ENCODE measurements around the gene NIPBL. TPM values are rescaled to one million over a fixed set of nuclear protein-coding genes. Genes with fewer than 3 reads are reported as not detected.

The NIPBL gene
- total RNA-seq, 4 donors from 2014 or later = 54.9 to 76.0 (median 64.8) TPM

DNA sequence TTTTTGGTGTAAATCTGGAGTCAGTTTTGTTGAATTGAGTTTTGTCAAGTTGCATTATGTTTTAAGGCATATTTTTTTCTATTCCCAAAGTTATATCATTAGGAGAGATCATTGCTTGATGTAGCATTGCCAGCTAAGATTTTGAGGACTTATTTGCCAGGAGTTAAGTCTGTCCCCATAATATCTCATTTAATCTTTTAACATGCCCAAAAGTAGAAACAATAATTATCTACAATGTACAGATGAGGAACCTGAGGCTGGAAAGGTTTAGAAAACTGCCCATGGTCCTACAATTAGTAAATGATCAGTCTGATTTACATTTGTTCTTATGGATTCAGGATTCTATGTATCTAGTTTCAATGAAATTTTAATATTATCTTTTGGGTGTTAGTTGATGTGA is 4.7 kb downstream of the NIPBL start:
- TF ChIP-seq, protein P1, sequence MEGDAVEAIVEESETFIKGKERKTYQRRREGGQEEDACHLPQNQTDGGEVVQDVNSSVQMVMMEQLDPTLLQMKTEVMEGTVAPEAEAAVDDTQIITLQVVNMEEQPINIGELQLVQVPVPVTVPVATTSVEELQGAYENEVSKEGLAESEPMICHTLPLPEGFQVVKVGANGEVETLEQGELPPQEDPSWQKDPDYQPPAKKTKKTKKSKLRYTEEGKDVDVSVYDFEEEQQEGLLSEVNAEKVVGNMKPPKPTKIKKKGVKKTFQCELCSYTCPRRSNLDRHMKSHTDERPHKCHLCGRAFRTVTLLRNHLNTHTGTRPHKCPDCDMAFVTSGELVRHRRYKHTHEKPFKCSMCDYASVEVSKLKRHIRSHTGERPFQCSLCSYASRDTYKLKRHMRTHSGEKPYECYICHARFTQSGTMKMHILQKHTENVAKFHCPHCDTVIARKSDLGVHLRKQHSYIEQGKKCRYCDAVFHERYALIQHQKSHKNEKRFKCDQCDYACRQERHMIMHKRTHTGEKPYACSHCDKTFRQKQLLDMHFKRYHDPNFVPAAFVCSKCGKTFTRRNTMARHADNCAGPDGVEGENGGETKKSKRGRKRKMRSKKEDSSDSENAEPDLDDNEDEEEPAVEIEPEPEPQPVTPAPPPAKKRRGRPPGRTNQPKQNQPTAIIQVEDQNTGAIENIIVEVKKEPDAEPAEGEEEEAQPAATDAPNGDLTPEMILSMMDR (IDR thresholded peaks at IDR 0.05; ENCODE audit: low read depth) = no peak

DNA sequence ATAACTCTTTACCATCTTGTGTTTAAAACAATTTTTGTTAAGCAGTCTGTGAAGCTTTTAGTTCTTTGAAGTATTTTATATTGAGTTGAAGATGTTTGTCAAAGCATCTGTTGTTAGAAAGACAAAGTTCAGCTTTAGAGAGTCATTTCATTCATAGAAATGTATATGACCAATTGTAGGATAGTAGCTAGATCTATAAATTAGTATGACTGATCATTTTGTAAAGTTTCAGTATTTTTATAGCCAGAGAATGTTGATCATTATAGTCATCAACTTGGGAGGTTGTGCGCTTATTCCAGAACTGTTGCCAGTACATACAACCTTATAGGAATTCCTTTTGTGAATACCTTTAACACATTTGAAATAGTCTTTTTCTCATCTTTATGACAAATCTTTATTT is 5.2 kb downstream of the NIPBL start:
- TF ChIP-seq, protein P1 (IDR thresholded peaks at IDR 0.05; ENCODE audit: low read depth) = no peak

DNA sequence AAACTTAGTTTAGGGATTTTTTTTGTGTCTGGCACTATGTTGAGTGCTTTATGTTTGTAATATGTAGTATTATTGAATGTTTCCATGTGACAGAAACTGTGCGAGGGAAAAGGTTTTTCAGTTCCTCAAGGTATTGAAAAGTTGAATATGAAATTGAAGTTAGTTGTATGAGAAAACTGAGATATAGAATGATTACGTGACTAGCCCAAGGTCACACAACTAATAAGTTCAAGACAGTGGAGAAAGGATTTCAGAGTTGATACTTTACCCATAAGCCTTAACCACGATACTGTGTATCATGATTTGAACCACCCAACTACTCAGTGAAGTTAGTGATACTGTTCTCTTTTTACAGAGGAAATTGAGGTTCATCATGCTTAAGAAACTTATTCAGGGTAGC is 5.7 kb downstream of the NIPBL start:
- TF ChIP-seq, protein P1 (IDR thresholded peaks at IDR 0.05; ENCODE audit: low read depth) = no peak

DNA sequence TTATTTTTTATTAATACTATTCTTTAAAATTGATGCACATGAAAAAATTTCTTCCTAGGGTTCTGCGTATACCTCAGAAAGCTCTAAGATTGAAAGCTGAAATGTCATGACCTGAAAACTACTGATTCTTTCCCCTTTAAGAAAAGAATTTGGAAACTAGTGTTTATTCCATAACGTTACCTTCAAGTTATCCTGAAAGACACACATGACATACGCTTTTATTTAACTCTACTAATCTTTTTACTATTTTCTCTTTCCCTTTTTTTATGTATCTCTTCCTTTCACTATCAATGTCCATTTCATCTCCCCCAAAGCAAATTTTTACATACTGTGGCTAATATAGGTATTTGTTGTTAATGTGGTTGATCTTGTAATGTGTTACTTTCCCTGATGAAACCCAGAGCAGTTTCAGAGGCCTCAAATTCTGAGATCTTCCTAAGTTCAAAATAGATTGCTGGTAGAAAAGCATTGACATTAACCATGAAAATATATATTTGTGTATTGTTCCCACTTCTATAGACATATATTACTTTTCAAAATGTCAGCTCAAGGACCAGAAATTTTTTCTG is 7.4 kb downstream of the NIPBL start:
- TF ChIP-seq, protein P1 (IDR thresholded peaks at IDR 0.05; ENCODE audit: low read depth) = no peak

DNA sequence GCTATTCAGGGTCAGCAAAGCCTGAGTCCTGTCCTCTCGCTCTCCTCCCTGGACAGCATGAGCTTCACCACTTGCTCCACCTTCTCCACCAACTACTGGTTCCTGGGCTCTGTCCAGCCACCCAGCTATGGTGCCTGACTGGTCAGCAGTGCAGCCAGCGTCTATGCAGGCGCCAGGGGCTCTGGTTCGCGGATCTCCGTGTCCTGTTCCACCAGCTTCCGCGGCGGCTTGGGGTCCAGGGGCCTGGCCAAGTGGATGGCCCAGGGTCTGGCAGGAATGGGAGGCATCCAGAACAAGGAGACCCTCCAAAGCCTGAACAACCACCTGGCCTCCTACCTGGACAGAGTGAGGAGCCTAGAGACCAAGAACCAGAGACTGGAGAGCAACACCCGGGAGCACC is 8.6 kb downstream of the NIPBL start:
- TF ChIP-seq, protein P1 (IDR thresholded peaks at IDR 0.05; ENCODE audit: low read depth) = no peak

DNA sequence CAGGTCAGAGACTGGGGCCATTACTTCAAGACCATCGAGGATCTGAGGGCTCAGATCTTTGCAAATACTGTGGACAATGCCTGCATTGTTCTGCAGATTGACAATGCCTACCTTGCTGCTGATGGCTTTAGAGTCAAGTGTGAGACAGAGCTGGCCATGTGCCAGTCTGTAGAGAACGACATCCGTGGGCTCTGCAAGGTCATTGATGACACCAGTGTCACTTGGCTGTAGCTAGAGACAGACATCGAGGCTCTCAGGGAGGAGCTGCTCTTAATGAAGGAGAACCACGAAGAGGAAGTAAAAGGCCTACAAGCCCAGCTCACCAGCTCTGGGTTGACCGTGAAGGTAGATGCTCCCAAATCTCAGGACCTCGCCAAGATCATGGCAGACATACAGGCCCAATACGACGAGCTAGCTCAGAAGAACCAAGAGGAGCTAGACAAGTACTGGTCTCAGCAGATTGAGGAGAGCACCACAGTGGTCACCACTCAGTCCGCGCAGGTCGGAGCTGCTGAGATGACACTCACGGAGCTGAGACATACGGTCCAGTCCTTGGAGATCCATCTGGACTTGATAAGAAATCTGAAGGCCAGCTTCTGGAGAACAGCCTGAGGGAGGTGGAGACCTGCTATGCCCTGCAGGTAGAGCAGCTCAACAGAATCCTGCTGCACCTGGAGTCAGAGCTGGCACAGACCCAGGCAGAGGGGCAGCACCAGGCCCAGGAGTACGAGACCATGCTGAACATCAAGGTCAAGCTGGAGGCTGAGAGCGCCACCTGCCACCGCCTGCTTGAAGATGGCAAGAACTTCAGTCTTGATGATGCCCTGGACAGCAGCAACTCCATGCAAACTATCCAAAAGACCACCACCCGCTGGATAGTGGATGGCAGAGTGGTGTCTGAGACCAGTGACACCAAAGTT is 9.3 kb downstream of the NIPBL start:
- TF ChIP-seq, protein P1 (IDR thresholded peaks at IDR 0.05; ENCODE audit: low read depth) = no peak

DNA sequence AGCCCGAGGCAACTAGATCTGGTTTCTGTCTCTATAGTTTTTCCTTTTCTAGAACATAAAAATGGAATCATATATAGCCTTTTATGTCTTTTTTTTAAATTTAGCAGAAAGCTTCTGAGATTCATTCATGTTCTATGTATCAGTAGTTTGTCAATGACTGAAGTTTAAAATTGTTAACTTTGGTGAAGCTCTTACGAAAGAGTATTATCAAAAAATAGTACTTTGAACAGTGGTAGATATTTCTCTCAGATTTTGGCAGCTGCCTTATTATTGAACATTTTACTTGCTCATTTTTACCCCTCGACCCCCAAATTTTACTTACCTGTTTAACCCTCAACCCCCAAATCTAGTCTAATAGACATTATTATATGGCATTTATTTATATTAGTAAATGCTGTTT is 10.2 kb downstream of the NIPBL start:
- TF ChIP-seq, protein P1 (IDR thresholded peaks at IDR 0.05; ENCODE audit: low read depth) = no peak
